IPS-18a (cell line): ENCODE results near the gene DIAPH2.

ENCODE experiments used
- H3K27ac ChIP-seq: one replicate; pipeline ENCODE4 v1.5.1; 2013; ENCODE audit warnings: low read length
- H3K27me3 ChIP-seq: one replicate; pipeline ENCODE4 v1.6.1; 2013; ENCODE audit warnings: mild to moderate bottlenecking, low read length; ENCODE audit not compliant: control insufficient read depth, insufficient read depth
- H3K36me3 ChIP-seq: one replicate; pipeline ENCODE4 v1.6.1; 2013; ENCODE audit warnings: low read depth, low read length; ENCODE audit not compliant: control insufficient read depth
- H3K4me1 ChIP-seq: one replicate; pipeline ENCODE4 v1.6.1; 2013; ENCODE audit warnings: low read depth, low read length; ENCODE audit not compliant: control insufficient read depth
- H3K4me3 ChIP-seq: one replicate; pipeline ENCODE4 v1.5.1; 2013; ENCODE audit warnings: low read length
- H3K9ac ChIP-seq: one replicate; pipeline ENCODE4 v1.6.1; 2013; ENCODE audit warnings: mild to moderate bottlenecking, low read length, moderate library complexity
- H3K9me3 ChIP-seq: one replicate; pipeline ENCODE4 v1.6.1; 2013; ENCODE audit warnings: low read depth, low read length; ENCODE audit not compliant: control insufficient read depth

Gene DIAPH2

DNA sequence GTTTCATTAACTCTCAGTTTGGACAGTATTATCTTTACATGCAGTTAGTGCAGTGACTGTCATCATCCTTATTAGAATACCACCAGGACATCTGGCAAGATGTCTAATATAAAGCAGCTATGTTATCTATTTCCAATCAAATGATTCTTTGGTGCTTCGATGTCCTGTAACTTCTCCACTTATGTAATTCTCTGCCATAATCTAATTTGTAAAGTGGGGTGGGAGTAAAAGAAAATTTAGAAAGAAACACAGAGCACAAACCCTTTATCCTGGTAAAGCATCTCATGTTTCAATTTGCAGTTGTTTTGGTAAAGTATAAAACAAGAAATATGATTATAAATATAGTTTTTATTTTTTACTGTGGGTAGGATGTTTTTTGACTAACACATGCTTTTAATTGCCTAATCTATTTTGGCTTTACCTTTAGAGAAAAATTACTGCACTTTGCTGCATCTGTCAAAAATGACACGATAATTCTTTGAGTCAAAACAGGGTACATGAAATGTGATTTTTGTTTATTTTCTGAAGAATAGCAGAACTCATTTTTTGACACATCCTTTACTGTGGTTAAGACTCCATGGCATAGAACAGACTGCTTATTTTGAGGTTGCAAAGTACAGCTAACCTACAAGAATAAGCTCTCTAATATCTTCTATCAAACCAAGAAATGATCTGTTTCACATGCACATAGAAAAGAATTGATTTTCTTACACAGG lies 581.9 kb downstream of the DIAPH2 start:
- no peak overlapping the region for H3K4me3 ChIP-seq
- H3K9me3 ChIP-seq: no peaks in the 10 kb centered on the region
- H3K27ac ChIP-seq: no peak overlapping the region
- H3K4me1 ChIP-seq: peaks cover 12% of the 10 kb centered on the region
- H3K27me3 ChIP-seq: no peaks in the 10 kb centered on the region
- H3K36me3 ChIP-seq: no peaks in the 10 kb centered on the region
- no peak overlapping the region for H3K9ac ChIP-seq

DNA sequence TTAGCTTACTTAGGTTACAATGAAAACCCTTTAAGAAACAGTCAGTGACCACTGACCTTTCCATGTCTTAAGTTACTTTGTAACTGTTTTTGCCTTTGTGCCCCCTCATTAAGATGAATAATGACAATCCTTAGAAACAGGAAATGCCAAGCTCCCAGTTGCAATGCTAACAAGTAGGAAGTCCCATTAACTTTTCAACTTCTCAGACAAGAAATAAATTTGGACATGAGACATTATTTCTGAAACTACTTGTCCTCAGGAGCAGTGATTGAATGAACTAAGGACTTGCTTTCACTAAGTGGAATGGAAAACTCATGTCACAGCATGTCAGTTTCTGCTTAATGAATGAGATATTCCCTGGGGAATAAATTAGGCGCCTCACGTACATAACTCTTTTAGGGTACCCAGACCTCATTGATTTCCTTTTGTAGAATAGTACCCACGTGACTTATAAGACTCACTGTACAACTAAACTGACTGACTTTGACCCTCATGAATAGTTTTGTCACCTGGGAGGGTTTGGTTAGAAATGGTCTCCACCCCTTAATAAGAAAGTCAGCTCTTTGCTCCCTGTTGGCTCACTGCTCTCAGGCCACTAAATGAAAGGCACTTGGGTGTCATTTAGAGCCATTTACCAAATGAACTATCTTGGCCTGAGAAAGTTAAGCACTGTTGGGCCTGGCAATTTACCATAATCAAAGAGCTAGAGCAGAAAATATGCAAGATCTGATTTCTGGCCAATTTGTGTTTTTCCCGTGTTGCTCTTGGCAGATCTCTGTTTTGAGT lies 582.9 kb downstream of the DIAPH2 start:
- H3K4me1 ChIP-seq: peaks cover 12% of the 10 kb centered on the region
- no peak overlapping the region for H3K27ac ChIP-seq
- no peak overlapping the region for H3K9ac ChIP-seq
- no peaks in the 10 kb centered on the region for H3K36me3 ChIP-seq
- H3K27me3 ChIP-seq: no peaks in the 10 kb centered on the region
- H3K4me3 ChIP-seq: no peak overlapping the region
- no peaks in the 10 kb centered on the region for H3K9me3 ChIP-seq

DNA sequence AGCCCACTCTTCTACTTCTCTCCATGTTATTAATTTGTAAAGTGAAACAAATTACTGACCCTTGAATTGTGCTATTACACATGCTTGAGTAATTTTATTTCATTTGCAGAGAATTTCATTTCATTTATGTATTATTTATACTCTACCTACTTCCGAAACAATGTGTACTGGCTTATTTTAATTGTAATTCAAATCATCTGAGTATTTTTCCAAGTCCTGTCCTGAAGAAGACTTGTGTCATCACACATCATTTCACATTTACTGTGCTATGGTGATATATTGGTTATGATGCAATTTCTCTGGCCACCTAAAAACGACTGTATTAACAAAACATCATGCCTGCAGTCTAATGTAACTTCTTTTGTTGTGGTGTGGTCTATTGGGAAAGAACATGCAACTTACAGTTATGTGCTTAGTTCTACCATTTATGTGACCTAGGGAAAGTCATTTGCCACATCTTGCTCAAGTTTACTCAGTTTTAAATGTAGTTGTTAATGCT lies 583.6 kb downstream of the DIAPH2 start:
- Histone ChIP-seq H3K27me3 (no peaks in the 10 kb centered on the region), H3K9me3 (no peaks in the 10 kb centered on the region), H3K36me3 (no peaks in the 10 kb centered on the region), H3K4me3 (no peak overlapping the region), H3K9ac (no peak overlapping the region), H3K27ac (no peak overlapping the region), H3K4me1 (peaks cover 12% of the 10 kb centered on the region)

DNA sequence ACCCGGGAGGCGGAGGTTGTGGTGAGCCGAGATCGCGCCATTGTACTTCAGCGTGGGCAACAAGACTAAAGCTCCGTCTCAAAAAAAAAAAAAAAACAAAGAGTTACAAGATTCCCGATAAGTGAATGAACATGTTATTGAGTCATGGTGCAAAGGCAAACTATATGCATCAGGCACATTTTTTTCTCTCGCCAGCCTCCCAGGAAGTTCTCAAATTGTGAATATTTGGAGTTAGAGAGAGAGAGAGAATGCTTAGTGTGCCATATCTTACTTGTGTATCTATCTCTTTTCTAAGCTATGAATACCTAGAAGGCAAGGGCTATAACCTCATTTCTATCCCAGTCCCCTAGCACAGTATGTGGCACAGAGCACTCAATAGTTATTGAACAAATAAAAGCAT lies 599.9 kb downstream of the DIAPH2 start:
- Histone ChIP-seq H3K27ac (no peak overlapping the region), H3K9me3 (no peaks in the 10 kb centered on the region), H3K4me3 (no peak overlapping the region), H3K9ac (no peak overlapping the region), H3K36me3 (no peaks in the 10 kb centered on the region), H3K4me1 (peaks cover 4% of the 10 kb centered on the region), H3K27me3 (no peaks in the 10 kb centered on the region)

DNA sequence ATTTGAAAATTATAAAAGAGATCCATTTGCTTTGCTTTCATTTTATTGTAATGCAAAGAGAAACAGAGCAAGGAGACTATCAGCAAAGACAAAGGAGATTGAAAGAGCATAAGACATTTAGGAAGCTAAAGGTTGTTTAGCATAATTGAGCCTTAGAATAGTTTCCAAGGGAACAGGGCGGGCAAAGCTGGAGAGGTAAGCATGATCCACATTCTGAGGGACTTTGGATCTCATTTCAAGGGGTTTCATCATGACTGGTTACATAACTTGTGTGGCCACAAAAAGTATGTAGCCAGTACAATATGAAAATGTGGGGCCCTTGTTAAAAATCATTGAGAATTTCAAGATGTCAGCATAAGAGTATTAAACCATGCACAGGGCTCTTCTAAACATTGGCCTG lies 605.6 kb downstream of the DIAPH2 start:
- H3K9me3 ChIP-seq: no peaks in the 10 kb centered on the region
- H3K27ac ChIP-seq: peak overlapping the region; percentile 83

DNA sequence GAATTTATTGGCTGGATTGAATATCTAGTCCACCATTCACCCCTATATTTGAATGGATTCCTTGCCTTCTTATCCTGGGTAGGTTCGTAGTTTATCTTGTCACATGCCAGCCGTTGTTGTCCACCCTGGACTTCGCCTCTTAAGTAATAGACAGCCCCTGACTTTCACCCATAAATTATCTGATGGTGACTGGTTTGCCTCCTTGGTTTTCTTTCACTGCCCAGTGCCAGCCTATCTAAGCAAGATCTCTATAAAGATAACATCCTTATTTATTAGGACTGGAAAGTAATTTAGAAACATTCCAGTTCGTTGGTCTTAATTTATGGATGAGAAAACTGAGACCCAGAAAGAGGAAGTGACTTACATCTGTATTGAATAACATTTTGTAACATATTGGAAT lies 609.4 kb downstream of the DIAPH2 start:
- no peaks in the 10 kb centered on the region for H3K27me3 ChIP-seq
- no peak overlapping the region for H3K4me3 ChIP-seq
- H3K36me3 ChIP-seq: no peaks in the 10 kb centered on the region
- no peak overlapping the region for H3K27ac ChIP-seq
- H3K4me1 ChIP-seq: peaks cover 12% of the 10 kb centered on the region
- no peaks in the 10 kb centered on the region for H3K9me3 ChIP-seq
- H3K9ac ChIP-seq: no peak overlapping the region

More for the DNA sequence above, 605.6 kb downstream of the DIAPH2 start:
- H3K4me3 ChIP-seq: peak overlapping the region; percentile 14
- H3K4me1 ChIP-seq: peaks cover 12% of the 10 kb centered on the region
- no peak overlapping the region for H3K9ac ChIP-seq
- no peaks in the 10 kb centered on the region for H3K27me3 ChIP-seq
- H3K36me3 ChIP-seq: no peaks in the 10 kb centered on the region

DNA sequence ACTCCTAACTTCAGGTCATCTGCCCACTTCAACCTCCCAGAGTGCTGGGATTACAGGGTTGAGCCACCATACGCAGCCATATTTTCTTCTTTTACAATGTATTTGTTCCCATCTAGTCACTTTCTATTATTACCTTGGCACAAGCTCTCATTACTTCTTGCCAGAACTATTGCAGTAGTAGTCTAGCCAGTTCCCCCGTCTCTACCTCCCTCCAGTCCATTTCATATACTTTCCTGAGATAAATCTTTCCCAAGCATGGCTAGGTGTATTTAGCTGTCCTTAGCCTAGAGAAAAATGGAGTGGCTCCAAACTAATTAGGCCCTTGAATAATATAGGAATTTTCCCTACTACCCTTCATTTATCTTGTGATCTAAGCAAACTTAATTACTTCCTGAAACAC lies 611.3 kb downstream of the DIAPH2 start:
- Histone ChIP-seq H3K27me3 (no peaks in the 10 kb centered on the region), H3K36me3 (no peaks in the 10 kb centered on the region), H3K9me3 (no peaks in the 10 kb centered on the region), H3K27ac (no peak overlapping the region), H3K4me3 (no peak overlapping the region), H3K9ac (no peak overlapping the region), H3K4me1 (no peaks in the 10 kb centered on the region)

DNA sequence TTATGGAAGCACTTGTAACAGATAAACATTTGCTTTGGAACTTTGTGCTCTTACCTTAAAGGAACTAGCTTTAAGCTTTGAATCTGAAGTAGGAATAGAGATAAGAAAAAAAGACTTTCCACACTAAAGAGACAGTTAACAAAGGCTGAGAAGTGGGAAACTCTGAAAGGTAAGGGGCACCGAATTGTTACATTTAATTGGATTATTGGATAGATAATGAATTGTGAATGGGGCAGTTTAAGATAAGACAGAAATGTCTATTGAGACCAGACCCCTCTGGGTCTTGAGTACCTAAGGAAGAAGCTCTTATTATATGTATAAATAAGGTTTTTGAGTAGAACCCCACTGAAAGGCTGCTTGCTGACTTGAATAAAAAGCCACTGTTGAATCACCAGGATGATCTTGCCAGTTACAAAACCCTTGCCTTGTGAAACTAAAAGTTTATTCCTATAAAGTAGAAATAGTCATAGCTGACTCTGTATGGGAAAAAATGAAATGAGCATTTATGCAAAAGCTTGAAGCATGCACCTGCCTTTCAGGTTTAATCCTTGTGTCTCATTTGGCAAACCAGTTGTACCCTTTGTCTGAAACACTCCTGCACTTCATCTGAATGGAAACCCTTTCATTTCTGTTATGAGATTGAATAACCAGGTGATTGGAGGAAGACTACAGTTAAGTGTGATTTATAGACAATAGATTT lies 622.3 kb downstream of the DIAPH2 start:
- H3K9me3 ChIP-seq: no peaks in the 10 kb centered on the region
- H3K4me1 ChIP-seq: peaks cover 22% of the 10 kb centered on the region
- H3K4me3 ChIP-seq: no peak overlapping the region
- no peaks in the 10 kb centered on the region for H3K27me3 ChIP-seq
- no peak overlapping the region for H3K27ac ChIP-seq
- no peaks in the 10 kb centered on the region for H3K36me3 ChIP-seq
- H3K9ac ChIP-seq: no peak overlapping the region

DNA sequence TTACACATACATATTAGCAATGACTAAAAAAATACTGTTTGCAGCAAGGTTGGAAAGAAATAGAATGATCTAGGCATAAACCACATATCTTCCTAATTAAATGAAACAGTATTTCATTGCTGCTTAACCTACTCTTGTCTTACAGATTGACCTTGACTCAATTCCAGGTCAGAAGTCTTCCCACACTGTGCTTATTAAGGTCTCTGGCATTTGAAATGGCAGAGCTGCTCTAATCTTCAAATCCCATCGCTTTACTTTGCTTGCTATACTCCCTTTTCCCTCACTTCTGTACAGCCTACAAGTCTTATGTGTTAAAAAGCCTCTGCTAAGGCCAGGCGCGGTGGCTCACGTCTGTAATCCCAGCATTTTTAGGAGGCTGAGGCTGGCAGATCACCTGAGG lies 623.5 kb downstream of the DIAPH2 start:
- Histone ChIP-seq H3K9ac (no peak overlapping the region), H3K4me1 (peaks cover 22% of the 10 kb centered on the region), H3K27ac (no peak overlapping the region), H3K9me3 (no peaks in the 10 kb centered on the region), H3K36me3 (no peaks in the 10 kb centered on the region), H3K27me3 (no peaks in the 10 kb centered on the region), H3K4me3 (no peak overlapping the region)

DNA sequence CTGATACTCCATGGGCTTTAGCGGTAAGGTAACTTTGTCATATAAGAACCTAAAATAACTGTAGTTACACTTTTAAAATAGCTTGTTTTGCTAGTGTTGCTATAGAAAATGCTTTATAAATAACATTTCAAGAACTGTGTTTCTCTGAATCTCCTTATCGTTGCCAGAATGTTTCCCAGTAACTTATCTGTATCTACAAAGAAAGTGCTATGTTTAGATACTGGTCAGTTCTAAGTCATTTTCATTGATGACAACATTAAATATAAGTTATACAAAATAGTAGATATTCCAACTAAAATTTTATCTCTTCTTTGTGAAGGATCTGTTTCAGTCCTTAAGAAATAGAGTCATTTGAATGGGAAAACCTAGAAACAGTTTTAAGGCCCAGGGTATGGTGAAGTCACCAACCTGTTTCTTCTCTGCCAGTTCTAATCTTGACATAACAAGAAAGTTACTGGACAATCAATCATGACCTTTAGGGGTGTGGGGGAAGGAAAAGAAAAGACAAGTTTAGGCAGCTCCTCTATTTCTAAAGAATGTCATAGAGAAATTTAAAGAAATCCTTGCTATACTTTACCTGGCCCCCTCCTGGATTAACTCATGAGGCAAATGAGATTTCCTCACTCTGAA lies 625.0 kb downstream of the DIAPH2 start:
- Histone ChIP-seq H3K4me1 (peaks cover 22% of the 10 kb centered on the region), H3K9ac (peak overlapping the region; percentile 64), H3K9me3 (no peaks in the 10 kb centered on the region), H3K4me3 (peak overlapping the region; percentile 57), H3K36me3 (no peaks in the 10 kb centered on the region), H3K27ac (peak overlapping the region; percentile 95), H3K27me3 (no peaks in the 10 kb centered on the region)

DNA sequence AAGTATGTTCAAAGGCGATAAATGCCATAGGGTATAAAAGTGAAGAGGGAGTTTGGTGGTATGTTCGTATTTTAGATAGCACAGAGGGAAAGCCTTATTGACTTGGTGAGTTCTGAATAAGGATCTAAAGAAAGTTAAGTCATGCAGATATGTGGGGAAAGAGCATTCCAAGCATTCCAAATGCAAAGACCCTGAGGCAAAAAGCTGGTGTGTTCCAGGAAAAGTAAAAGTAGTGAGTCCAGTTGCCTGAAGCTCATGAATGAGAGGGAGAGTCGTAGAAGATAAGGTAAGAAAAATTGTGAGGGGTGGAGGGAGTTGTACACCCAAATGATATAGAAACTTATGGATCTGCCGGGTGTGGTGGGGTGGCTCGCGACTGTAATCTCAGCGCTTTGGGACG lies 625.7 kb downstream of the DIAPH2 start:
- H3K4me3 ChIP-seq: peak overlapping the region; percentile 57
- H3K9me3 ChIP-seq: no peaks in the 10 kb centered on the region
- H3K4me1 ChIP-seq: peaks cover 22% of the 10 kb centered on the region
- no peaks in the 10 kb centered on the region for H3K36me3 ChIP-seq
- H3K27ac ChIP-seq: peak overlapping the region; percentile 95
- no peaks in the 10 kb centered on the region for H3K27me3 ChIP-seq
- peak overlapping the region; percentile 64 for H3K9ac ChIP-seq
